ENCODE results near the gene ST8SIA6.

Gene ST8SIA6

DNA sequence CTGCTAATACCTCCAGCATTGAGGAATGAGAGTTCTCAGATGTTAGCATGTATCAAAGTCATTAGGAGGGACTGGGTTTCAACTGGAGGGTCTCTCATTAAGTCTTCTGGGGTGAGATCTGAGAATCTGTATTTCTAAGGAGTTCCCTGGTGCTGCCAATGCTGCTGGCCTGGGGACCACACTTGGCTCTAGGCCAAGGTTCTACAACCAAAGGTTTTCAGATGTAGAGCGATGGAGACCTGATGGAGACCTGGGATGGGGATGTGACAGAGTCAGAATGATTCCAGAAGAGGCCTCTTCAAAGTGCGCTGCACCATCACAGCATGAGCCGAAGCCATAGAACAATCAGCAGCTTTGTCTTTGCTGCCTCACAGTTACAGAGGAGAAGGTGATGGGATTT is 27.2 kb downstream of the ST8SIA6 start:
- TF ChIP-seq EZH2phosphoT487 (conservative IDR thresholded peaks at IDR 0.05; ENCODE audit: low read length): no peak
- TF ChIP-seq, protein P1, sequence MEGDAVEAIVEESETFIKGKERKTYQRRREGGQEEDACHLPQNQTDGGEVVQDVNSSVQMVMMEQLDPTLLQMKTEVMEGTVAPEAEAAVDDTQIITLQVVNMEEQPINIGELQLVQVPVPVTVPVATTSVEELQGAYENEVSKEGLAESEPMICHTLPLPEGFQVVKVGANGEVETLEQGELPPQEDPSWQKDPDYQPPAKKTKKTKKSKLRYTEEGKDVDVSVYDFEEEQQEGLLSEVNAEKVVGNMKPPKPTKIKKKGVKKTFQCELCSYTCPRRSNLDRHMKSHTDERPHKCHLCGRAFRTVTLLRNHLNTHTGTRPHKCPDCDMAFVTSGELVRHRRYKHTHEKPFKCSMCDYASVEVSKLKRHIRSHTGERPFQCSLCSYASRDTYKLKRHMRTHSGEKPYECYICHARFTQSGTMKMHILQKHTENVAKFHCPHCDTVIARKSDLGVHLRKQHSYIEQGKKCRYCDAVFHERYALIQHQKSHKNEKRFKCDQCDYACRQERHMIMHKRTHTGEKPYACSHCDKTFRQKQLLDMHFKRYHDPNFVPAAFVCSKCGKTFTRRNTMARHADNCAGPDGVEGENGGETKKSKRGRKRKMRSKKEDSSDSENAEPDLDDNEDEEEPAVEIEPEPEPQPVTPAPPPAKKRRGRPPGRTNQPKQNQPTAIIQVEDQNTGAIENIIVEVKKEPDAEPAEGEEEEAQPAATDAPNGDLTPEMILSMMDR (IDR thresholded peaks at IDR 0.05; ENCODE audit: insufficient read depth, low read length, poor library complexity, severe bottlenecking): no peak
- Histone ChIP-seq H3K4me2 (ENCODE audit: low read depth, low read length, poor library complexity, severe bottlenecking) (no peak overlapping the region), H3K36me3 (ENCODE audit: low read length) (no peaks in the 10 kb centered on the region), H3K9me3 (ENCODE audit: insufficient read depth, low read length) (no peaks in the 10 kb centered on the region), H4K20me1 (ENCODE audit: low read depth, low read length) (no peaks in the 10 kb centered on the region), H3K9me2 (replicated peaks; ENCODE audit: insufficient read depth, low read length) (no peaks in the 10 kb centered on the region), H3K27ac (ENCODE audit: low read depth, low read length) (no peak overlapping the region), H3K9ac (ENCODE audit: low read length) (no peak overlapping the region), H2AFZ (ENCODE audit: low read depth, low read length, severe bottlenecking) (no peak overlapping the region), H3K79me2 (ENCODE audit: insufficient read depth, low read length) (no peaks in the 10 kb centered on the region), H3K27me3 (ENCODE audit: low read length) (no peaks in the 10 kb centered on the region), H3K4me3 (ENCODE audit: insufficient read depth, low read length, poor library complexity, severe bottlenecking) (no peak overlapping the region), H3F3A (ENCODE audit: insufficient read depth) (no peaks in the 10 kb centered on the region)

DNA sequence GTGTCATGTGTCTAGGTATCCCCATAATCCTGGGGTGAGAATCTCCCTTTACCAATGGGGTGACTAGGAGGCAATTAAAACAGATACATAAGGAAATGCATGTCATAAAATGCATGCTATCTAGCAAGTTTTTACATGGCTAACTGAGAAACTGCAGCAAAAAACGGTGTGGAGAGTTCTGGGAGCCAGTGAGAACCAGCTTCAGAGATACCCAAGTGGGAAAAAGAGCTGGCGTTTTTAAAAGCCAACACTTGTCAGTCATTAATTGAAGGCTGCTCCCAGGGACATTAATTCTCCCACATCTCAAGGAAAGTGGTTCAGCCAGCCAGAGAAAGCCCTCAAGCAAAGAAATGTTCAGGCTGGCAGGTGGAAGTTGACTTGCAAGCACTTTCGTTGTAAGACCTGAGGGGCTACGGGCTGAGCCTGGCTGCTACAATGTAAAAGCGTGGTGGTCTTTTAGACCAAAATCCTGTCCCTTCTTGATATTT is 28.1 kb downstream of the ST8SIA6 start:
- no peaks in the 10 kb centered on the region for H3K9me3 ChIP-seq (ENCODE audit: insufficient read depth, low read length)
- H3K9me2 ChIP-seq (replicated peaks; ENCODE audit: insufficient read depth, low read length): no peaks in the 10 kb centered on the region
- H3K4me3 ChIP-seq (ENCODE audit: insufficient read depth, low read length, poor library complexity, severe bottlenecking): no peak overlapping the region
- H3K79me2 ChIP-seq (ENCODE audit: insufficient read depth, low read length): no peaks in the 10 kb centered on the region
- no peak for TF ChIP-seq EZH2phosphoT487 (conservative IDR thresholded peaks at IDR 0.05; ENCODE audit: low read length)
- TF ChIP-seq, protein P1 (IDR thresholded peaks at IDR 0.05; ENCODE audit: insufficient read depth, low read length, poor library complexity, severe bottlenecking): no peak
- no peak overlapping the region for H3K27ac ChIP-seq (ENCODE audit: low read depth, low read length)
- H3K9ac ChIP-seq (ENCODE audit: low read length): no peak overlapping the region
- H3K36me3 ChIP-seq (ENCODE audit: low read length): no peaks in the 10 kb centered on the region
- H3K27me3 ChIP-seq (ENCODE audit: low read length): no peaks in the 10 kb centered on the region
- H2AFZ ChIP-seq (ENCODE audit: low read depth, low read length, severe bottlenecking): no peak overlapping the region
- H3F3A ChIP-seq (ENCODE audit: insufficient read depth): no peaks in the 10 kb centered on the region
- no peak overlapping the region for H3K4me2 ChIP-seq (ENCODE audit: low read depth, low read length, poor library complexity, severe bottlenecking)
- no peaks in the 10 kb centered on the region for H4K20me1 ChIP-seq (ENCODE audit: low read depth, low read length)

DNA sequence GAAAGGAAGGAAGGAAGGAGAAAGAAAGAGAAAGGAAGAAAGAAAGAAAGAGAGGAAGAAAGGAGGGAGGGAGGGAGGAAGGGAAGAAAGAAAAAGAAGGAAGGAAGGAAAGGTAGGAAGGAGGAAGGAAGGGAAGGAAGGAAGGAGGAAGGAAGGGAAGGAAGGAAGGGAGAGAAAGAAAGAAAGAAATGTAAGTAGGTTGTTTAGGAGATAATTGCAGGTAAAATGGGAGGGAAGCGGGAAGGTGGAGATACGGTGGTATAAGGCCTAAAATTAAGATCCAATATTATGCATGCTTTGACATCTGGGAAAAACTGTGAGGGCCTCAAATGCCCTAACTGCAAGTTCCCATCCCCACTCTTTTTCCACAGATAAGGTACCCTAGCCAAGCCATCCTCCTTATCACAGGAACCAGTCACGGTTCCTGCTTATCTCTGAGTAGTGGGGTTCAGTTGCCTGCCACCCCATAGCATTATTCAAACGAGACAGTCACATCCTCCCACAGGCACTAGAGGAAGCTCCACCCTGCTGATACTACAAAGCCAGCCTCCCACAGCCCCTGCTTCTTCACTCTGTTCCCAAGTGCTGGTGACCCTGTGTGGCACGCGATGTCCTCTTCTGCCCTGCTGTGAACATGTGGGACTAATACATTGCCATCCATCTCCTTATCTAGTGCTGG is 28.7 kb downstream of the ST8SIA6 start:
- no peak overlapping the region for H3K4me2 ChIP-seq (ENCODE audit: low read depth, low read length, poor library complexity, severe bottlenecking)
- no peak for TF ChIP-seq EZH2phosphoT487 (conservative IDR thresholded peaks at IDR 0.05; ENCODE audit: low read length)
- TF ChIP-seq, protein P1 (IDR thresholded peaks at IDR 0.05; ENCODE audit: insufficient read depth, low read length, poor library complexity, severe bottlenecking): no peak
- no peaks in the 10 kb centered on the region for H3K36me3 ChIP-seq (ENCODE audit: low read length)
- H3K9me2 ChIP-seq (replicated peaks; ENCODE audit: insufficient read depth, low read length): no peaks in the 10 kb centered on the region
- H3K27ac ChIP-seq (ENCODE audit: low read depth, low read length): no peak overlapping the region
- H3K27me3 ChIP-seq (ENCODE audit: low read length): no peaks in the 10 kb centered on the region
- H3K9me3 ChIP-seq (ENCODE audit: insufficient read depth, low read length): no peaks in the 10 kb centered on the region
- H3K79me2 ChIP-seq (ENCODE audit: insufficient read depth, low read length): no peaks in the 10 kb centered on the region
- H4K20me1 ChIP-seq (ENCODE audit: low read depth, low read length): no peaks in the 10 kb centered on the region
- H2AFZ ChIP-seq (ENCODE audit: low read depth, low read length, severe bottlenecking): no peak overlapping the region
- no peak overlapping the region for H3K4me3 ChIP-seq (ENCODE audit: insufficient read depth, low read length, poor library complexity, severe bottlenecking)
- H3K9ac ChIP-seq (ENCODE audit: low read length): no peak overlapping the region
- H3F3A ChIP-seq (ENCODE audit: insufficient read depth): no peaks in the 10 kb centered on the region

All from SU-DHL-6 (cell line).